22Rv1 (cell line): ENCODE results near the gene HBS1L.

Source experiments
- H3K27ac ChIP-seq: fragments of 450-650 bp; 2 replicates; pipeline ENCODE4 v1.5.1; 2017
- ZFX ChIP-seq: fragments of 450-650 bp; IDR thresholded peaks from 2 replicates; pipeline ENCODE4 v1.6.1; 2017; ENCODE audit warnings: antibody characterized with exemption, borderline replicate concordance
- TF ChIP-seq, protein P1 (sequence below): fragments of 450-650 bp; IDR thresholded peaks from 2 replicates; pipeline ENCODE4 v1.5.1; 2017; ENCODE audit warnings: mild to moderate bottlenecking

The HBS1L gene

DNA sequence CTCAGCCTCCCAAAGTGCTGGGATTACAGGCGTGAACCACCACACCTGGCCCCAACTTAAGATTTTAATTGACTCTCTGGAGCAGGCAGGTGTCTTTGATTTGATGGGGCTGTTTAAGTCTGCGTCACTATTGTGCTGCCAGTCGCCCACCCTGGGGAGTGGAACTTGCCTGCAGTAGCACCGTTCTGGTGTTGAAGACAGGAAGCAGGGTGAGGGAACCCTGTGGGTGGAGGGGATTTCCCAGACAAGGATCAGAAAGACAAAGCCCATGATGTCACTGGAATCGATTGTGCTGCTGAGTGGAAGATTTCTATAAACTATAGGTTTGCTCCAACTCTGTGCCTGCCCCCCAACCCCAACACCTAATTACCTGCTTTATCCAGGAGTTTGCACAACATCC, 115.7 kb downstream of the HBS1L start:
- no peak overlapping the region for H3K27ac ChIP-seq
- TF ChIP-seq, protein P1, sequence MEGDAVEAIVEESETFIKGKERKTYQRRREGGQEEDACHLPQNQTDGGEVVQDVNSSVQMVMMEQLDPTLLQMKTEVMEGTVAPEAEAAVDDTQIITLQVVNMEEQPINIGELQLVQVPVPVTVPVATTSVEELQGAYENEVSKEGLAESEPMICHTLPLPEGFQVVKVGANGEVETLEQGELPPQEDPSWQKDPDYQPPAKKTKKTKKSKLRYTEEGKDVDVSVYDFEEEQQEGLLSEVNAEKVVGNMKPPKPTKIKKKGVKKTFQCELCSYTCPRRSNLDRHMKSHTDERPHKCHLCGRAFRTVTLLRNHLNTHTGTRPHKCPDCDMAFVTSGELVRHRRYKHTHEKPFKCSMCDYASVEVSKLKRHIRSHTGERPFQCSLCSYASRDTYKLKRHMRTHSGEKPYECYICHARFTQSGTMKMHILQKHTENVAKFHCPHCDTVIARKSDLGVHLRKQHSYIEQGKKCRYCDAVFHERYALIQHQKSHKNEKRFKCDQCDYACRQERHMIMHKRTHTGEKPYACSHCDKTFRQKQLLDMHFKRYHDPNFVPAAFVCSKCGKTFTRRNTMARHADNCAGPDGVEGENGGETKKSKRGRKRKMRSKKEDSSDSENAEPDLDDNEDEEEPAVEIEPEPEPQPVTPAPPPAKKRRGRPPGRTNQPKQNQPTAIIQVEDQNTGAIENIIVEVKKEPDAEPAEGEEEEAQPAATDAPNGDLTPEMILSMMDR: no peak
- no peak for TF ChIP-seq ZFX

DNA sequence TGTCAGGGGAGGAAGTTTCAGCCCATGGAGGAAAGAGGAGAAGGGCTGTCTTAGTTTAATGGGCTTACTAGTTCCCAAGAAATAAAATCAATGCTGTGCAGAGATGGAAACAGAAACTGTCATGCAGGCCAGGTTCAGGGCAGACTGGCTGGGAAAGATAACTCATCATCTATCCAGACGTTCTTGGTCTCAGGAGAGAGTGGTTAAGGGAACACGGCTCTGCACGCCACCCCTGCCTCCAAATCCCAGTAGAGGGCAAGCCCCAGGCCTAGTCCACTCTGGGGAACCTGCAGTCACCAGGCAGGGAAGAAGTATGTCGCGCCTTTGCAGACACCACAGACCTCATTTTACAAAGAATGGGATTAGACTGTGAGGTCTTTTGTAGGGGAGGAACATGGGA, 117.2 kb downstream of the HBS1L start:
- TF ChIP-seq ZFX: no peak
- TF ChIP-seq, protein P1: no peak
- no peak overlapping the region for H3K27ac ChIP-seq

DNA sequence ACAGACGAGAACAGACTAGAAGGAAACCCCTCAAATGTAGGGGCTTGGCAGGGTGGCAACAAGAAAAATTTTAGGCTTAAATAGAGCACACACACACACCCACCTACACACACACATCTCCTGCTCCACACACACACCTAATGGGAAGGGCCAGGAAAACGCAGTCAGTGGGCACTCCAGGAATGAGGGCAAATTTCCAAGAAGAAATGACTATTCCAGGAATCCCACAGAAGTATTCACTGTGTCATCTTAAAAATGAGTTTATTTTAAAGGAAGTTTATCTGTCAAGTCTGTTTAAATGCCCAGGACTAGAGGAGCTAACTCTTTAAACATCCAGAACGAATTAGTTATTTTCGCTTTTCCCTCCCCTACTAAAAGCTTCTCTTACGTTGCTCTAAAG, 117.7 kb downstream of the HBS1L start:
- H3K27ac ChIP-seq: no peak overlapping the region
- TF ChIP-seq, protein P1: no peak
- no peak for TF ChIP-seq ZFX

DNA sequence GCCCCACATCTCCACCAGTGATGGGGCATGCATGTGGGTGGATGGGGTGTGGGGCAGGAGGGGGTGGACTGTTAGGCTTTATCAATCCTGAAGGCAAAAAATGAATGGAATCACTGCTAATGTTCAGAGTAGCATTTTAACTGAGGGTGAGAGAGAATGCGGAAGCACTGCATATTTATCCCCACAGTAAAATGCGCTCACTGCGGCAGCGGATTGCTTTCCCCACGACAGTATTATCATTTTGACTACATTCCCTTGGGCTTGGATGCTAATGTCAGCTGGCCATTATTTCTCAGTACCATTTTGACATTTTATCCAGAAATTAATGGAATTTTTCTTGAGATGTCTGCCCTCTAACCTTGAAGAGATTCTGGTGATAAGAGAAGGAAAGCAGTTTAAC, 118.1 kb downstream of the HBS1L start:
- H3K27ac ChIP-seq: no peak overlapping the region
- TF ChIP-seq ZFX: no peak
- TF ChIP-seq, protein P1: no peak

DNA sequence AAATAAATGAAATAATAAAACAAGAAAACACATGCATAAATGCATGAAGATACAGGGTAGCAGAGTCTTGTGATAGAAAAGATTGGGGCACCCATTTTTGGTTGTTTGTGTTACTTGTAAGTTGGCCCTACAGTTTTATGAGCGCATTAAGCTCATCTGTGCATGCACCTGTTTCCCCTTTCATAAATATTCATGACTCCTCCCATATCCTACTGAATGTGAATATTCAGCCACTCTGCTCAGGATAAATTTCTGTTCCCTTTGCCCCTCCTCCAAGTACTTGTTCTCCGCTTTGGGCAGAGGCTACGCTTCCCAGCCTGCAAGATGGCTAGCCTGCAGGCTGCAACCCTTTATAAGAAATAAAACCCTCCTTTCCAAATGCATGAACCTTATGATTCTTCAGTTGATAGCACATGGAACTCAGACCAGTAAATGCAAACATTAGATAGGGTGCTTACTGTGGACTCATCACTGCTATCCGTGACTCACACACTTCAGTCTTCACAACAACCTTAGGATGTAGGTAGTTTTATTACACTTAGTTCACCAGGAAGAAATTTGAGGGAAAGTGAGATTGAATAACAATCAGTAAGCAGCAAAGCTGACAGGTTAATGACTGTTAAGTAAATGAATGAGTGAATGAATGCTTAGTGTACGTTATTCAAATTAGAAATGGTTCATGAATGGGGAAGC, 119.7 kb downstream of the HBS1L start:
- H3K27ac ChIP-seq: no peak overlapping the region
- no peak for TF ChIP-seq ZFX
- TF ChIP-seq, protein P1: no peak

DNA sequence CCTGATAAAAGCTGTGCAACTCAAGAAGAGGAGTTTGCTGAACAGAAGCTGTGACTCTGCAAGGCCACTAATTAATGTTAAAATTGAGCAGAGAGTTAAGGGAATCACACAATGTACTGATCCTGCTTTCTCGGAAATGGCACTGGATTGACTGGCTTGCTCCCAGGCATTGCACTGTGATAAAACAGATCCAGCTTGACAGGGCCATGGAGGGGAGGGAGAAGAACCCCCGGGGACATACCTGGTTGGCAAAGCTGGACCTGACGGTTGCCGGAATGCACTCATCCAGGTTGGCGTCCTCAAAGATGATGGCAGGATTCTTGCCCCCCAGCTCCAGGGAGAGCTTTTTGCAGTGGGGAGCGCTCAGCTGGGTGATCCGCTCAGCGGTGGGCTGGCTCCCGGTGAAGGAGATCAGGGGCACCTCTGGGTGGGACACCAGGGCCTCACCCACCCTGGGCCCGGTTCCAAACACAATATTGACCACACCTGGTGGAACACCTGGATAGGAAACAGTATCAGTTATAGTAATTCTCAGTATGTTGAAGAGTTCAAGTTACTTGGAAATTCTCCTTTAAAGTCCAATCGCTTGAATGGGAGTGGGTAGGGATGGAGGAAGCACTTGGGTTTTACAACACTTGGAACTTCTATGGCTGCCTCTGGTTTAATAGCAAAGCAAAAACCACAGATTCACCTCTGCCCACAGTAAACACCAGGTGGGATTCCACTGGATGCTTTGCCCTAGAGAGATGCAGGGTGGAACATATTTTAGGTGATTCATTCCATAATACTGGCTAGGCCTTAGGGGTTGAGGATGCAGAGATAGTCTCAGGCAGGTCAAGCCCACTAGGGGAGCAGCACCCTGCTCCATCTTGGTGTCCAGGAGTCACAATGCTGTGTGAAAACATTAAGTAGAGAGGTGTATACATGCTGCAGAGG, 121.8 kb downstream of the HBS1L start:
- H3K27ac ChIP-seq: no peak overlapping the region
- no peak for TF ChIP-seq ZFX
- TF ChIP-seq, protein P1: no peak

DNA sequence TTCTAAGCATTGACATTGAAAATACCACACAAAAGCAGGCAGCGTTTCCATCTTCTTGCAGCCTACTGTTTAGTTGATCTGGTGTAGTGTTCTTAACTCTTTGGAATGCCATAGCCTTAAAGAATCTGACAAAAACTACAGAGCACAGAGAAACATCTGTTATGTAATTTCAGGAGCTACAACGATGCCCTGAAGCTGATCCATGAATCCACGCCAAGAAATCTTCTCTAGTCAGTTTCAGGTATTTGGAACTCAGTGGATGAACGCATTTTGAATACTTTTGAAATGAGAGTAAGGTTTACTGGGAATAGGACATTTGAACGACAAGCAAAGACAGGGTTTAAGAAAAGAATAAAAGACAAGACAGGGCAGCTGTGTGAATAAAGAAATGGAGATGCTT, 122.5 kb downstream of the HBS1L start:
- H3K27ac ChIP-seq: no peak overlapping the region
- TF ChIP-seq, protein P1: no peak
- no peak for TF ChIP-seq ZFX
